ENCODE data around the gene LUM. TPM values are rescaled to one million over a fixed set of nuclear protein-coding genes. Genes with fewer than 3 reads are reported as not detected.

Gene LUM
- total RNA-seq, 4 donors from 2014 or later = 39.9 to 748 (median 222) TPM

DNA sequence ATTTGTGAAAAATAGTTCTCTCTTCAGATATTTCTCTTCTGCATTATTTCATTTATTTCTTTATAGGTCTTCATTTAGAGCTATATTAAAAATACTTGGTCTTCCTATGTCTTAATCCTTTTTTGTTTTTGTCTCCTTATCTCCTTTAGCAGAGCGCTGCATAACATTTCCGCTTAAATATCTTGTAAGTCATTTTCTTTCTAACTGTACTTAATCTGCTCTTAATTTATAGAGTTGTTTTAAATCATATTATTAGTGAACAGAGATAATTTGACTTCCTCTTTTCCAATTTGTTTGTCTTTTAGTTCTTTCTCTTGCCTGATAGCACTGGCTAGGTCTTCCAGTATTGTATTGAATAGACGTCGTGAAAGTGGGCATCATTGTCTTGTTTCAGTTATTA lies 18.0 kb downstream of the LUM start:
- TF ChIP-seq, protein P1, sequence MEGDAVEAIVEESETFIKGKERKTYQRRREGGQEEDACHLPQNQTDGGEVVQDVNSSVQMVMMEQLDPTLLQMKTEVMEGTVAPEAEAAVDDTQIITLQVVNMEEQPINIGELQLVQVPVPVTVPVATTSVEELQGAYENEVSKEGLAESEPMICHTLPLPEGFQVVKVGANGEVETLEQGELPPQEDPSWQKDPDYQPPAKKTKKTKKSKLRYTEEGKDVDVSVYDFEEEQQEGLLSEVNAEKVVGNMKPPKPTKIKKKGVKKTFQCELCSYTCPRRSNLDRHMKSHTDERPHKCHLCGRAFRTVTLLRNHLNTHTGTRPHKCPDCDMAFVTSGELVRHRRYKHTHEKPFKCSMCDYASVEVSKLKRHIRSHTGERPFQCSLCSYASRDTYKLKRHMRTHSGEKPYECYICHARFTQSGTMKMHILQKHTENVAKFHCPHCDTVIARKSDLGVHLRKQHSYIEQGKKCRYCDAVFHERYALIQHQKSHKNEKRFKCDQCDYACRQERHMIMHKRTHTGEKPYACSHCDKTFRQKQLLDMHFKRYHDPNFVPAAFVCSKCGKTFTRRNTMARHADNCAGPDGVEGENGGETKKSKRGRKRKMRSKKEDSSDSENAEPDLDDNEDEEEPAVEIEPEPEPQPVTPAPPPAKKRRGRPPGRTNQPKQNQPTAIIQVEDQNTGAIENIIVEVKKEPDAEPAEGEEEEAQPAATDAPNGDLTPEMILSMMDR (IDR thresholded peaks at IDR 0.05; ENCODE audit: low read depth) = no peak

DNA sequence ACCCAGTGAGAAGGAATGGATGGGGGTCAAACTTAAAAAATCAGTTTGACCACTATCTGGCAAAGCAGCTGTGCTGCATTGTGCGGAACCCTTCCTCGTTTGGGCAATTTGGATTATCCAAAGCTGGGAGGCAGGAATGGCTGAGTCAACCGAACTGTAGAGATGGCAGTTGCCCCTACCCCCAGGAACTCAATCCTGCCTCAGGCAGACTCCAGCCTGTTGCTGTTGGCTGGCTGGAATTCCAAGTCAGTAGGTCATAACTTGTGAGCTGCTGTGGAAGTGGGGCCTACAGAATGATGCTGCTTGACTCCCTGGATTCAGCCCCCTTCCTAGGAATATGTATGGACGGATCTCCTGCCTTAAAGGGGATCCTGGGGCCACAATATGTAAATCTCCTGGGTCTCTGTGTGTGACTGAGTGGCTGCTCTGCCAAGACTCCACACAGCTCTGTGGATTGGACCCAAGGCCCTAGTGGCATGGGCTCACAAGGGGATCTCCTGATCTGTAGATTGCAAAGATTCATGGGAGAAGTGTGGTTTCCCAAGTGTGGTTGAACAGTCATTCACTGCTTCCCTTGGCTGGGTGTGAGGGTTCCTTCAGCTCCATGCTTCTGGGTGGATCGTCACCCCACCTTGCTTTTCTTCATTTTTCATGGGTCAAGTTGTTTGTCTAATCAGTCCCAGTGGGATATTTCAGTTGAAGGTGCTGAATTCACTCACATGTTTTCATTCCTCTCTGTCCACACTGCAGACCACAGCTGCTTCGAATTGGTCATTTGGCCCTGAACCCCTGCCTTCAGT lies 19.2 kb downstream of the LUM start:
- TF ChIP-seq, protein P1 (IDR thresholded peaks at IDR 0.05; ENCODE audit: low read depth) = no peak

DNA sequence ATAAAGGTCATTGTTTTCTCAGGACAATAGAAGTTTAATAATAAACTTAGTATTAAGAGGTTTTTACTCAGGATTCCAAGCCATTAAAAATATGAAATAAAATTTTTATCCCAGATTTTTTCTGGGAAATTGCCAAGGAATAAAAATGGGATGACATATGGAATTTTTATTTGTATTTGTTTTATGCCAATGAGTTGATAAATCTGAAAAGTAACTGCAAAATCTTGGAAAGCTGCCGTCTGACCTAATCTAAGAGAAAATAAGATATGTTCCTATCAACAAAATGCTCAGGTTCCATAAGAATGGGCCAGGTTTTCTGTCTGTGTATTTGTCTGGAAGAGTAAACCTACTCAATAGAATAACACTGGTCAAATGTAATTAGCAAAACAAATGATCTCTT lies 31.3 kb downstream of the LUM start:
- TF ChIP-seq, protein P1 (IDR thresholded peaks at IDR 0.05; ENCODE audit: low read depth) = no peak

DNA sequence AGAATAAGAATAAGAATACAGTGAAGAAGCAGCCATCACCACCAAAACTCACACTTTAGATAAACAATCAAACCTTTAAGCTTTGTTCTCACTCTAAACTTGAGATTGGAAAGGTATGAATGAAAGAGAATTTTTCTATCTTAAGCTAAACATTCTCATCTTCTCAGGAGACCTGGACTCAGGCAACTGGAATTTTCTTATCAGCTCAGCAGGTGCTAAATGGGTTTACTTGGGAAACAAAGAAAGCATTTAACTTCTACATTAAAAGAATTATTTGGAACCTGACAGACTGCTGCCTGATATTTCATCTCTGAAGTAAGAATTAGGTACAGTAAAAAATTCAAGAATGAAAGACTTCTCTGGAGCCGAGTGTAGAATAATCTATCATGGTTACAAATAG lies 32.8 kb downstream of the LUM start:
- TF ChIP-seq, protein P1 (IDR thresholded peaks at IDR 0.05; ENCODE audit: low read depth) = no peak

DNA sequence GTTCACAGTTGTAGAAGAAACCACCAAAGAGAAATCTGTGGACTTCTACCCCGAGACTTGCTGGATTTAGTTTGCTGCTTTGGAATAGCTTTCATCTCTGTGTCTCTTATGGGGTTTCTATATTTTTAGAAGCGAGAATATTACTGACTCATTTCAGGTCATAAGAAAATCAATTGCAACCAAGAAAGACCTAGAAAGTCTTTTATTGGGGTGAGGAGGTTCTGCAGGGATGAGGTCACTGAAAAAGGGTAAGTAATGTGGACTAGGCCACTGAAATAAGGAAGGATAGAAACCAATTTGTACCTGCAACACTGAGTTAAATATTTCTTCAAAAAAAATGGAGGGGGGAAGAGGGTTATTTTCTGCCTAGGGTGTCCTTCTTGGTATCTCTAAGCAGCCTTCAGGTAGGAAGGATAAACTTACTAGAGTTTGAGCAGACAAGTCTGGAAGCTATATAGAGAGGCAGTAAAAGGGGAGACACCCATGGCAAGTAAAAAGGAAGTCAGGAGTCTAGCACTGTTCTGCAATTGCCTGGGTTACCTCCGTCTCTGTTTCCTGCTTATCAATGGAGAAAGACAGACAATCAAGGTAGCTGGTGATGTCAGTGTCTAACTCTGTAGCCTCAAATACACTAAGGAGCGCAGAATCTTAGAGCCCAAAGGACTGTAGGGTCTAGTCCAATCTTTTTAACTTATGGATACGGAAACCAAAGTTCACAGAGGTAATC lies 33.9 kb downstream of the LUM start:
- TF ChIP-seq, protein P1 (IDR thresholded peaks at IDR 0.05; ENCODE audit: low read depth) = no peak

DNA sequence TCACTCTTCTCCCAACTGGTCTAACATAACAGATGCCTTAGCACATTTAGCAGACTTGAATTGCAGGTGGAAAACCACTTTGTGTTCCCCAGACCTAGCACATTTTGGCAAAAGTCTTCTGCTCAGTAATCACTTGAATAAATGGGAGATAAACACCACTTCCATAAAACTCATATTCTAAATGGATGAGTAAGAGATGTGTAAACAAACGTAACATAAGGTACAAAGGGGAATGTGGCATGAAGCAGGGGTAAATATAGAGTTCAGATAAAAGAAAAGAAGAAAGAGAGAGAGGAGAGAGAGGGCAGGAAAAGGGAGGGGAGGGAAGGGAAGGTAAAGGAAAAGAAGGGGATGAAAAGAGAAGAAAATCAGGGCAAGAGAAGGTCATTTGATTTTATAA lies 36.4 kb downstream of the LUM start:
- TF ChIP-seq, protein P1 (IDR thresholded peaks at IDR 0.05; ENCODE audit: low read depth) = no peak

DNA sequence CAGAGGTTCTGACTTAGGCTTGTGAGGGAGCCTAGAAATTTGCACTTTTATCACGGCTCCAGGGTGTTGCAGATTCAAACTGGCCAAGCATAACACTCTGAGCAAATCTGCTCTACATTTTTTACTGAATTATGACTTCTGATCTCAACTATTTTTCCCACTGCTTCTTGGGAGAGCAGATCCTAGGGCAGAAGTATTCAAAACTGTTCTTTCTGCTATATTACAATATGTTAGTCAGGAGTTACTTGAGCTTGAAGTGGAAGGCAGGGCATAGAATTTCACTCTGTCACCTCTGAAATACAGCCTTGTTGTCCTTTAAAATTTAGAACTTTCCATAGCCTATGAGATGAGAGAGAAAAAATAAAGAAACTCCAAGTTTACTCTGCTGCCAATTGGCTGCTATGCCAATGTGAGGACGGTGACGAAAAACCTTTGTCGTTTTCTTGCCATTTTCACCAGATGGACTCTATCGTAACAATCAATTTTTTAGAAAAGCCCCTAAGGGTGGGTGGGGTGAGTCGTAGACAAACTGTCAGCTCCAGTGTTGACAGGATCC lies 37.1 kb downstream of the LUM start:
- TF ChIP-seq, protein P1 (IDR thresholded peaks at IDR 0.05; ENCODE audit: low read depth) = no peak
